IMR-90 (cell line): ENCODE data around the gene HK3. TPM values are rescaled to one million over a fixed set of nuclear protein-coding genes. Genes with fewer than 3 reads are reported as not detected.

Experiments used
- ATAC-seq: fragments of 200-7000 bp; cut with Tn5 transposase; 2 replicates; pipeline ENCODE4 v1.9.1; 2020; ENCODE audit warnings: low read depth, mild to moderate bottlenecking, moderate library complexity
- BruUV-seq: library from RNA; stranded (reverse); fragments of 400-500 nt; replicated peaks from 2 replicates; lab custom pipeline; 2021; lab: Mats Ljungman, UMichigan
- CTCF ChIA-PET: fragments of 300-600 bp; formaldehyde crosslinking; extraction: SDS; loops from one replicate; lab custom pipeline; 2021; ENCODE audit warnings: antibody characterized with exemption; lab: Yijun Ruan, JAX
- POLR2A ChIA-PET: fragments of 300-600 bp; sonication (Branson Sonifier 250); formaldehyde crosslinking; loops from one replicate; lab custom pipeline; 2022; ENCODE audit warnings: antibody characterized with exemption; ENCODE audit not compliant: unreplicated experiment; lab: Charles Lee
- DNase-seq: peaks from one replicate; pipeline ENCODE4 v3.0.0; 2013
- H2AFZ ChIP-seq: replicated peaks from 2 replicates; pipeline ENCODE3; 2013; ENCODE audit warnings: low read length, mild to moderate bottlenecking; ENCODE audit not compliant: poor library complexity
- H2AK5ac ChIP-seq: 2 replicates; pipeline ENCODE4 v1.6.1; 2013; ENCODE audit warnings: low read depth, low read length, inconsistent platforms
- H2AK9ac ChIP-seq: replicated peaks from 2 replicates; pipeline ENCODE3; 2013; ENCODE audit warnings: mild to moderate bottlenecking, low read depth, low read length, moderate library complexity; ENCODE audit not compliant: poor library complexity
- H2BK120ac ChIP-seq: 2 replicates; pipeline ENCODE4 v1.6.1; 2013; ENCODE audit warnings: low read depth, low read length, inconsistent platforms
- H2BK15ac ChIP-seq: 3 replicates; pipeline ENCODE4 v1.6.1; 2013; ENCODE audit warnings: low read depth, low read length, inconsistent platforms
- H2BK20ac ChIP-seq: 2 replicates; pipeline ENCODE4 v1.6.1; 2013; ENCODE audit warnings: low read depth, mild to moderate bottlenecking, inconsistent platforms, low read length, moderate library complexity
- H2BK5ac ChIP-seq: 2 replicates; pipeline ENCODE4 v1.6.1; 2013; ENCODE audit warnings: mild to moderate bottlenecking, low read depth, low read length, inconsistent platforms; ENCODE audit not compliant: poor library complexity, severe bottlenecking
- H3K14ac ChIP-seq: replicated peaks from 2 replicates; pipeline ENCODE4 v1.6.1; 2013; ENCODE audit warnings: low read depth, low read length, inconsistent platforms
- H3K18ac ChIP-seq: 2 replicates; pipeline ENCODE4 v1.6.1; 2013; ENCODE audit warnings: low read depth, low read length, control low read depth
- H3K23ac ChIP-seq: 2 replicates; pipeline ENCODE4 v1.6.1; 2013; ENCODE audit warnings: low read depth, low read length, inconsistent platforms
- H3K27ac ChIP-seq: 2 replicates; pipeline ENCODE4 v1.5.1; 2013; ENCODE audit warnings: mild to moderate bottlenecking, control low read depth, low read length; ENCODE audit not compliant: insufficient read depth
- H3K27me3 ChIP-seq: 2 replicates; pipeline ENCODE4 v1.6.1; 2013; ENCODE audit warnings: low read length; ENCODE audit not compliant: control insufficient read depth, insufficient read depth
- H3K36me3 ChIP-seq: 2 replicates; pipeline ENCODE4 v1.6.1; 2013; ENCODE audit warnings: low read length, mixed read lengths; ENCODE audit not compliant: control insufficient read depth, insufficient read depth
- H3K4ac ChIP-seq: 2 replicates; pipeline ENCODE4 v1.6.1; 2013; ENCODE audit warnings: low read depth, low read length, inconsistent platforms
- H3K4me1 ChIP-seq: 2 replicates; pipeline ENCODE4 v1.6.1; 2013; ENCODE audit warnings: low read length, mixed read lengths; ENCODE audit not compliant: control insufficient read depth, insufficient read depth
- H3K4me2 ChIP-seq: 2 replicates; pipeline ENCODE4 v1.6.1; 2013; ENCODE audit warnings: low read depth, mild to moderate bottlenecking, control low read depth, low read length, moderate library complexity
- H3K4me3 ChIP-seq: 2 replicates; pipeline ENCODE4 v1.5.1; 2013; ENCODE audit warnings: low read depth, mild to moderate bottlenecking, control low read depth, low read length, moderate library complexity; ENCODE audit not compliant: insufficient read depth
- H3K56ac ChIP-seq: 2 replicates; pipeline ENCODE4 v1.6.1; 2013; ENCODE audit warnings: low read length, inconsistent platforms; ENCODE audit not compliant: insufficient read depth; ENCODE audit errors: extremely low read depth
- H3K79me1 ChIP-seq, 2 experiments: 2 replicates each; pipeline ENCODE4 v1.6.1; 2013; ENCODE audit warnings: low read length in 2 of 2, inconsistent platforms in 1 of 2, low read depth in 1 of 2
- H3K9ac ChIP-seq: 2 replicates; pipeline ENCODE4 v1.6.1; 2013; ENCODE audit warnings: low read depth, low read length, control low read depth
- H3K9me1 ChIP-seq: 2 replicates; pipeline ENCODE4 v1.6.1; 2013; ENCODE audit warnings: low read length, inconsistent platforms; ENCODE audit not compliant: insufficient read depth
- H3K9me3 ChIP-seq: 2 replicates; pipeline ENCODE4 v1.6.1; 2013; ENCODE audit warnings: low read length; ENCODE audit not compliant: control insufficient read depth, insufficient read depth
- H4K20me1 ChIP-seq: 2 replicates; pipeline ENCODE4 v1.6.1; 2013; ENCODE audit warnings: low read length, inconsistent platforms; ENCODE audit not compliant: insufficient read depth
- H4K5ac ChIP-seq: 2 replicates; pipeline ENCODE4 v1.6.1; 2013; ENCODE audit warnings: mild to moderate bottlenecking, low read depth, low read length, control low read depth
- H4K8ac ChIP-seq, 2 experiments: 2 replicates each; pipeline ENCODE4 v1.6.1; 2013; ENCODE audit warnings: low read depth in 2 of 2, low read length in 2 of 2, control low read depth in 1 of 2, inconsistent platforms in 1 of 2
- H4K91ac ChIP-seq: 2 replicates; pipeline ENCODE4 v1.6.1; 2013; ENCODE audit warnings: low read depth, low read length, inconsistent platforms; ENCODE audit not compliant: insufficient read depth
- BHLHE40 ChIP-seq: fragments of 150-350 bp; IDR thresholded peaks from 2 replicates; pipeline ENCODE4 v1.6.1; 2016; ENCODE audit warnings: mild to moderate bottlenecking, low read depth, low read length
- CHD1 ChIP-seq: IDR thresholded peaks from 2 replicates; pipeline ENCODE4 v1.6.1; 2012; ENCODE audit warnings: low read depth, low read length, improper control_type of control experiment
- FOS ChIP-seq: fragments of 150-350 bp; IDR thresholded peaks from 2 replicates; pipeline ENCODE4 v1.6.1; 2016; ENCODE audit warnings: low read depth, low read length
- MAFK ChIP-seq: IDR thresholded peaks from 2 replicates; pipeline ENCODE4 v1.6.1; 2012; ENCODE audit warnings: low read depth, low read length, improper control_type of control experiment
- MAZ ChIP-seq: IDR thresholded peaks from 2 replicates; pipeline ENCODE4 v1.6.1; 2012; ENCODE audit warnings: low read depth, mild to moderate bottlenecking, low read length, improper control_type of control experiment, moderate library complexity, borderline replicate concordance
- MXI1 ChIP-seq: IDR thresholded peaks from 2 replicates; pipeline ENCODE4 v1.6.1; 2012; ENCODE audit warnings: low read depth, mild to moderate bottlenecking, low read length, moderate library complexity, borderline replicate concordance
- RFX5 ChIP-seq: IDR thresholded peaks from 2 replicates; pipeline ENCODE4 v1.8.0; 2012; ENCODE audit warnings: low read depth, mild to moderate bottlenecking, low read length, moderate library complexity
- WGBS, 2 experiments: methylation state at CpG; one replicate each; pipeline versions ENCODE4 v1.1.5 to v1.1.7; 2013; ENCODE audit warnings: missing lambda C conversion rate in 2 of 2; ENCODE audit not compliant: insufficient read length in 1 of 2; ENCODE audit errors: extremely low coverage in 2 of 2; 5-methylcytosine and 5-hydroxymethylcytosine counted together
- dilution Hi-C: fragments of 300-500 bp; cut with HindIII; formaldehyde crosslinking; loops from one replicate; pipeline ENCODE4 v1.14.3; 2018; ENCODE audit warnings: low sequenced_read_pairs; ENCODE audit not compliant: unreplicated experiment
- in situ Hi-C: fragments of 300-500 bp; cut with MboI; formaldehyde crosslinking; loops from 3 replicates; pipeline ENCODE4 v1.14.3; 2019; ENCODE audit warnings: low sequenced_read_pairs, inconsistent platforms, mixed read lengths
- intact Hi-C: fragments of 100-400 bp; cut with micrococcal nuclease; formaldehyde crosslinking; loops from 2 replicates; pipeline ENCODE4 v1.10.0; 2022
- polyA plus RNA-seq, 3 experiments: library from polyadenylated mRNA; depleted of rRNA; stranded (reverse); fragments of >200 nt; gene quantifications; 2 replicates each; pipeline ENCODE4 v1.2.3, GENCODE V29; 2012; ENCODE audit warnings: low replicate concordance in 1 of 3
- total RNA-seq: library from RNA; depleted of rRNA; stranded (reverse); fragments of >200 nt; gene quantifications from 2 replicates; pipeline ENCODE4 v1.2.3, GENCODE V29; 2012

HK3 gene
- total and polyA plus RNA-seq, 2 of the 4 experiments (the other 2 are of a cell fraction), result not detected

GRCh38 chr5:176863041-176863764 is 35.9 kb downstream of the HK3 start:
- in situ Hi-C loops, result no loop called here

More at GRCh38 chr5:176863041-176863764, 35.9 kb downstream of the HK3 start:
- Histone ChIP-seq H3K56ac (no peak overlapping the region), H2AK5ac (no peak overlapping the region), H4K20me1 (no peaks in the 10 kb centered on the region), H2AFZ (no peak overlapping the region), H3K9ac (no peak overlapping the region), H3K23ac (no peak overlapping the region), H3K36me3 (no peaks in the 10 kb centered on the region), H2BK120ac (no peak overlapping the region), H3K9me1 (no peaks in the 10 kb centered on the region), H3K18ac (no peak overlapping the region), H3K4ac (no peak overlapping the region), H2BK5ac (no peak overlapping the region), H2BK15ac (no peak overlapping the region), H3K9me3 (no peaks in the 10 kb centered on the region), H3K79me1 (no peaks in the 10 kb centered on the region), H3K4me2 (no peak overlapping the region), H2AK9ac (no peak overlapping the region), H3K4me1 (no peaks in the 10 kb centered on the region), H2BK20ac (no peak overlapping the region), H3K27ac (no peak overlapping the region), H4K5ac (no peak overlapping the region), H3K27me3 (peaks cover 70% of the 10 kb centered on the region), H3K14ac (no peak overlapping the region), H4K91ac (no peak overlapping the region), H3K4me3 (no peak overlapping the region), H4K8ac (no peak overlapping the region)
- ATAC-seq, result no peak
- CTCF ChIA-PET, result interaction anchor here (0.6 kb wide), 1 partner anchor 103 kb away, joined by 5 read pairs; no protein-coding TSS in a partner anchor
- dilution Hi-C loops (no loop called here), intact Hi-C loops (no loop called here)
- no peak for TF ChIP-seq MXI1
- no peak for TF ChIP-seq MAFK
- no peak for TF ChIP-seq MAZ
- no peak for TF ChIP-seq CHD1
- TF ChIP-seq FOS, result no peak
- TF ChIP-seq RFX5, result no peak
- no peak for TF ChIP-seq BHLHE40
- POLR2A ChIA-PET, result no interaction called here
- DNase-seq, result no peak
- no TSS peak for BruUV-seq
- 2% methylated on average over 7 of the region's 15 CpGs; no CpG with 5 or more reads in 1 of the 2 experiments for WGBS, 2 experiments
